NCI-H774 (cell line): Measurements from ENCODE around the gene NEBL.

Experiments used
- DNase-seq: peaks from one replicate; lab custom pipeline; 2025; lab: John Stamatoyannopoulos, UW

NEBL gene

GRCh38 chr10:20898866-20899535 is 1.9 kb upstream of the NEBL start:
- no peak for DNase-seq

GRCh38 chr10:20893297-20893696 is 3.8 kb downstream of the NEBL start:
- DNase-seq, result no peak

- no peak for DNase-seq
These were observed 4.3 kb downstream of the NEBL start for GRCh38 chr10:20892796-20893195.

GRCh38 chr10:20892011-20892585 is 5.0 kb downstream of the NEBL start:
- DNase-seq, result no peak

GRCh38 chr10:20891338-20891714 is 5.8 kb downstream of the NEBL start:
- no peak for DNase-seq

- DNase-seq, result no peak
These were observed 6.4 kb downstream of the NEBL start for GRCh38 chr10:20890491-20891337.

- DNase-seq, result peak; percentile 51
These were observed 7.1 kb downstream of the NEBL start for GRCh38 chr10:20890009-20890408.

GRCh38 chr10:20888620-20889330 is 8.3 kb downstream of the NEBL start:
- DNase-seq, result no peak

- no peak for DNase-seq
These were observed 9.2 kb downstream of the NEBL start for GRCh38 chr10:20887706-20888555.

- DNase-seq, result peak; percentile 71
These were observed 11.4 kb downstream of the NEBL start for GRCh38 chr10:20885678-20886077.

- no peak for DNase-seq
These were observed 13.6 kb downstream of the NEBL start for GRCh38 chr10:20883552-20883951.

GRCh38 chr10:20882091-20882490 is 15.0 kb downstream of the NEBL start:
- no peak for DNase-seq

- no peak for DNase-seq
These were observed 18.0 kb downstream of the NEBL start for GRCh38 chr10:20879136-20879535.

- no peak for DNase-seq
These were observed 18.8 kb downstream of the NEBL start for GRCh38 chr10:20877986-20878983.

- no peak for DNase-seq
These were observed 19.6 kb downstream of the NEBL start for GRCh38 chr10:20877554-20877953.

- no peak for DNase-seq
These were observed 22.9 kb downstream of the NEBL start for GRCh38 chr10:20874261-20874660.

GRCh38 chr10:20871970-20872369 is 25.1 kb downstream of the NEBL start:
- DNase-seq, result peak; percentile 51

GRCh38 chr10:20870834-20871233 is 26.3 kb downstream of the NEBL start:
- no peak for DNase-seq

GRCh38 chr10:20863008-20863407 is 34.1 kb downstream of the NEBL start:
- no peak for DNase-seq
